ENCODE data around the gene TMEM120B.
"Not testable (repeated sequence)": the region's sequence is repeated elsewhere in the genome, so short reads cannot be mapped to it uniquely, and the experiment has no call there.

DNA sequence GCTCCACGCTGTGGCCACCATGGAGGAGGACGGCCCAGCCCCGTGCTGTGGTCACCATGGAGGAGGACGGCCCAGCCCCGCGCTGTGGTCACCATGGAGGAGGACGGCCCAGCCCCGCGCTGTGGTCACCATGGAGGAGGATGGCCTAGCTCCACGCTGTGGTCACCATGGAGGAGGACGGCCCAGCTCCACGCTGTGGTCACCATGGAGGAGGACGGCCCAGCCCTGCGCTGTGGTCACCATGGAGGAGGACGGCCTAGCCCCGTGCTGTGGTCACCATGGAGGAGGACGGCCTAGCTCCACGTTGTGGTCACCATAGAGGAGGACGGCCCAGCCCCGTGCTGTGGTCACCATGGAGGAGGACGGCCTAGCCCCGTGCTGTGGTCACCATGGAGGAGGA lies 46.0 kb downstream of the TMEM120B start:
- not testable (repeated sequence) for TF ChIP-seq YY1 (IDR thresholded peaks at IDR 0.05; ENCODE audit: insufficient read depth, insufficient read length); ZNF274 (IDR thresholded peaks at IDR 0.05; ENCODE audit: low read depth, low read length)

All from NT2/D1 (cell line).